Epithelial cell of prostate (primary cell): ENCODE data around the gene ZNF655.
"Not testable (repeated sequence)": the region's sequence is repeated elsewhere in the genome, so short reads cannot be mapped to it uniquely, and the experiment has no call there.

Source experiments
- DNase-seq: peaks from one replicate; pipeline ENCODE4 v3.0.0-alpha.2; 2011; ENCODE audit warnings: low read depth, low spot score
- H3K27ac ChIP-seq: fragments of 450-650 bp; 2 replicates; pipeline ENCODE4 v1.5.1; 2017; ENCODE audit warnings: mild to moderate bottlenecking

Gene ZNF655

DNA sequence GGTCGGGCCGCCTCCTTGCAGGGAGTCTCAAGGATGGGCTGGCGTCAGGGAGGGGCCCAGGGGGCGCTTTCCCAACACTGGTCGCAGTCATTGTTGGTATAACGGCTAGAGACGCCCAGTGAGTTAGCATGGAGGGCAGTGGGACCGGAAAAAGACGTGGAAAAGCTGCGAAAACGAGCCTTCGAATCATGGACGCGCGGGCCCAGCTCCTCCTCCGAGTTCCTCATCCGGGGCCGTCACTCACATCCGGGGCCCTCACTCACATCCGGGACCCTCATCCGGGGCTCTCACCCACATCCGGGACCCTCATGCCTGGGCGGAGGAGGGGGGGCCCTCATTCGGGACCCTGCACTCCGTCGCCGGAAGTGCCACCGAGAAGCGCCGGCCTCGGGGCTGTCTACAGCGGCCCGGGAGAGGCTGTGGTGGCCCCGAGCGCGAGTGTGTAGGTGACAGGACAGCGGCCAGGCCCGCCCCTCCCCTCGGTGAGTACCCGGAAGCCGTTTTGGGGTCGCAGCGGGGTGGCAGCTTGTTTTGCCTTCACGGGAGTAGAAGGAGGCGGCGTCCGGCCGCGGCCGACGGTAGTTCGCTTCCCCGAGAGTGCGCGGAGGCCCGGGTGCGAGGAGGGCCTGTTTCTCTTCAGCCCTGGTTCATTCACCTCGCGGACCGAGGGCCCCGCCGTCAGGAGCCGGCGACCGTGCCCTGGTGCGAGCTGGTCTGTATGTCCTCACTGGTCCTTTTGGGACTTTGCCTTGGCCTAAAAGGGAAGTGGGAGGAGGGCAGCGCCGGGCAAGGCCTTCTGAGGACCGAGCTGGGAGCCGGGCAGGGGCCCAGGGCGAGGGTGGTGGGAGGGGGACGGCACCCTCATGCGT is at the start of gene ZNF655:
ZNF655 (plus strand) TSS at position 337 of the 869 bp plus-strand sequence. CDS start 1,918 bp downstream, outside the sequence.
- DNase-seq = no peak
- peak within 1 kb of the TSS; percentile 94 for H3K27ac ChIP-seq

DNA sequence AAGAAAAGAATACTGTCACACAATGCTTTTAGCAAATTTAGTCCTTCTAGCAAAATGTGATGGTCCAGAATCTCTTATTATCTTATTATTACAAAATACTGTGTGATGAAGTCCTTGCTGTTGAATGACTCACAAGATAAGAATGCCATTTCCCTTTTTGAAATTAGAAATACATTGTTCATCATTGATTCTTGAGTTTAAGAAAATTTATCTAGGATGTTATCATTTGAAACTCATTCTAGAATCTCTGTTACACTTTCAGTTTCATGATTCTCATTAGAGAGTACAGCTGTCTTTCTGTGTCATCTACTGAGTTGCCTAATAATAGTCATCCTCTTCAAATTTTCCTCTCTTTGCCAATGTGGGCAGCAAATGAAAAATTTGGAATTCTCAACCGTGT is 44.4 kb upstream of the ZNF655 start:
- H3K27ac ChIP-seq = no peak overlapping the region
- no peak for DNase-seq

GRCh38 chr7:99521399-99521798 is 37.0 kb upstream of the ZNF655 start:
- DNase-seq = no peak
- no peak overlapping the region for H3K27ac ChIP-seq

DNA sequence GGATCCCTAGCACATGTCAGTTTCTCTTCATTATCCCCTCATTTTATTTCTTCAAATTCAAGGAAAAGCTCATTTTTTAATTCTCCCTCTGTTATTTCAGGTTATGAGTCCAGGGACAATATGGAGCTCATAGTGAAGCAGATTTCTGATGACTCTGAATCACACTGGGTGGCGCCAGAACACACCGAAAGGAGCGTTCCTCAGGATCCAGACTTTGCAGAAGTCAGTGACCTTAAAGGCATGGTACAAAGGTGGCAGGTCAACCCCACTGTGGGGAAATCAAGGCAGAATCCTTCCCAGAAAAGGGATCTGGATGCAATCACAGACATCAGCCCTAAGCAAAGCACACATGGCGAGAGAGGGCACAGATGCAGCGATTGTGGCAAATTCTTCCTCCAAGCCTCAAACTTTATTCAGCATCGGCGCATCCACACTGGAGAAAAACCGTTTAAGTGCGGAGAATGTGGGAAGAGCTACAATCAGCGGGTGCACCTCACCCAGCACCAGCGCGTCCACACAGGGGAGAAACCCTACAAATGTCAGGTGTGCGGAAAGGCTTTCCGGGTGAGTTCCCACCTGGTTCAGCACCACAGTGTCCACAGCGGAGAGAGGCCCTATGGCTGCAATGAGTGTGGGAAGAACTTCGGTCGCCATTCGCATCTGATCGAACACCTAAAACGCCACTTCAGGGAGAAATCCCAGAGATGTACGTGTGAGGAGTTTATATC is 32.6 kb upstream of the ZNF655 start:
- no peak overlapping the region for H3K27ac ChIP-seq
- no peak for DNase-seq

GRCh38 chr7:99531354-99531765 is 27.1 kb upstream of the ZNF655 start:
- DNase-seq = no peak
- no peak overlapping the region for H3K27ac ChIP-seq

DNA sequence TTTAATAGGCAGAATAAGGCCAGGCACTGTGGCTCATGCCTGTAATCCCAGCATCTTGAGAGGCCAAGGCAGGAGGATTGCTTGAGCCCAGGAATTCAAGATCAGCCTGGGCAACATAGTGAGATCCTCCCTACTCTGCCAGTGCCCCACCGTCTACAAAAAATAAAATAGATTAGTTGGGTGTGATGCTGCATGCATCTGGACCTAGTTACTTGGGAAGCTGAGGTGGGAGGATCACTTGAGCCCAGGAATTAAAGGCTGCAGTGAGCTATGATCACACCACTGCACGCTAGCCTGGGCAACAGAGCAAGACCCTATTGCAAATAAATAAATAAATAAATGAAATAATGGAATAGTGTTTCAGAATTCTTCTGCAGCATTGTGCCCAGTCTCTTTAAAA is 22.8 kb upstream of the ZNF655 start:
- H3K27ac ChIP-seq = no peak overlapping the region
- DNase-seq = no peak

GRCh38 chr7:99539213-99539811 is 19.1 kb upstream of the ZNF655 start:
- DNase-seq = no peak
- H3K27ac ChIP-seq = no peak overlapping the region

DNA sequence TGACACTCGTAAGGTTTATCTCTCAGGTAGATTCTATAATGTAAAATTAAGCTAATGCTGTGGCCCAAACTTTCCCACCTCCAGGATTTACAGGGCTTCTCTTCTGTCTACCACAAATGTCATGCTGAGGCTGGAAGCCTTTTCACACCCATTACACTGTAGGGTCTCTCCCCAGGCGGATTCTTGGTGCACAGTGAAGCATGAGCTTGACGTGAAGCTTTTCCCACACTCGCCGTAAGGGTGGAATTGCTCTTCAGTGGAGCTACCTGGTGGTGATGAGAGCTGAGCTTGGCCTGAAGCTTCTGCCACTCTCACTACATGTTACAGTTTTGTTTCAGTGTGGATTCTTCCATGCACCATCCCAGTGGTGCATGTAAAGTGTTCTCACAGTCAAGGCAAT is 17.9 kb upstream of the ZNF655 start:
- no peak for DNase-seq
- no peak overlapping the region for H3K27ac ChIP-seq

- H3K27ac ChIP-seq = no peak overlapping the region
- DNase-seq = no peak
These were observed 17.2 kb upstream of the ZNF655 start for GRCh38 chr7:99541212-99541611.

DNA sequence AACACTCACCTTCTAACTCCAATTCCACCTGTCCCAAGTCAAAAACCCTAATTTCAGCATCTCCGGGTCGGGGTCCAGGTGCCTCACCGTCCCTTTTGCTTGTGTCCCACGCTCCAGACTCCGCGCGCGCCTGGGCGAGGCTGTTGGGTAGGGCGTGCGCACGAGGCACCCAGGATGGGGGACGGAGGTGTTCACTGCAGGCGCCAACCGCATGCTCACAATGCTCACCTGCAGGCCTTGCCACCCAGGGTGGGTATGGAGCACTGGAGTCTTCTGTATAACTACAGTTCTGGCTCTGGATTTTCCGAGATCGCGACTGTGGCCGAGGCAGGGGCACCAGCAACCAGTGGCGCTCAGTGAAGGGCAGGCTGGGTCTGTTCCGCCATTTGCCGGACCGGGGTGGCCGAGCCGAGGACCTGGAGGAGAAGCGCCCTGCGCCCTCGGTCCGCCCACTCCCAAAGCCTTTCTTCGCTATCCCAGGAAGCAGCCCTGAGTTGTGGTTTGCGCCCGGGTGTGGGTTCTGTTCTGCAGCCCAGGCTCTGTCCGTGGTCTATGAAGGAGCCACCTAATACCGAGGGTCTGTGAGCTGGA is 15.3 kb upstream of the ZNF655 start:
- no peak overlapping the region for H3K27ac ChIP-seq
- no peak for DNase-seq

GRCh38 chr7:99543916-99544315 is 14.5 kb upstream of the ZNF655 start:
- no peak overlapping the region for H3K27ac ChIP-seq
- DNase-seq = no peak

- DNase-seq, H3K27ac ChIP-seq: not testable (repeated sequence)
These were observed 13.1 kb upstream of the ZNF655 start for GRCh38 chr7:99545308-99545707.

GRCh38 chr7:99549545-99549944 is 8.9 kb upstream of the ZNF655 start:
- DNase-seq, H3K27ac ChIP-seq: not testable (repeated sequence)

- peak overlapping the region; percentile 58 for H3K27ac ChIP-seq
- no peak for DNase-seq
These were observed 7.1 kb upstream of the ZNF655 start for GRCh38 chr7:99551334-99551733.

DNA sequence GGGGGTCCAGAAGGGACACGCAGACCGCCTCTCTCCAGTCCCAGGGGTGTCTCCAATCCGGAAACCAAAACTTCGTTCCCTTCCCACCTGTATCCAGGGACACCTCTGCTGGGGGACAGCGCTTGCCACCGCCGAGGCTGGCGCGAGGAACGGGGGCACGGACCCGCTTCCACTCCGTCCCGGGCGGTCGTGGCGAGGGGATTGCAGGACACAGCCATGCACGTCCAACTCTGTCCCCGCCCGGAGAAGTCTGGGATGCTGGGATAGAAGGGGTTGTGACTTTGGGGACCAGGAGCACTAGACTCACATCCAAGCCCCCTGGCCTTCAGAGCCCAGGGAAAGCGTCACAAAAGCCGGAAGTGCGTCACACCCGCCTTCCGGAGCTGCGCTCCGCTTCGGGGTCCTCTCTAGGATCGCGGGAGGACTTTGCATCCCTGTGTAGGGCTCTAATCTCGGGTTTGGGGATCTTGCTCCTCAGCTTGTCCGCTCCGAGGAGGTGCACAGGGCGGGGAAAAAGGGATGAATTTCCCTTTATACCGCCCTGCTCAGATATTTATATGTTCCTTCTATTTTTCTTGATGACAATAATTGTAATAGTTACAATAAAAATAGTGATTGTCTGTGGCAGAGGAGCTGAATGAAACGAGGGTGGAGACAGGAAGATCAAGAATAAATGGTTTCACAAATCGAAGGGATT is 6.5 kb upstream of the ZNF655 start, which contains the start of gene FAM200A:
FAM200A (minus strand) TSS at position 348 of the 697 bp plus-strand sequence. CDS start 3,707 bp downstream, outside the sequence.
- DNase-seq = peak; percentile 40

GRCh38 chr7:99553039-99553438 is 5.4 kb upstream of the ZNF655 start:
- no peak overlapping the region for H3K27ac ChIP-seq
- no peak for DNase-seq

More for the DNA sequence above, 6.5 kb upstream of the ZNF655 start, which contains the start of gene FAM200A:
- peak within 1 kb of the TSS; percentile 58 for H3K27ac ChIP-seq

DNA sequence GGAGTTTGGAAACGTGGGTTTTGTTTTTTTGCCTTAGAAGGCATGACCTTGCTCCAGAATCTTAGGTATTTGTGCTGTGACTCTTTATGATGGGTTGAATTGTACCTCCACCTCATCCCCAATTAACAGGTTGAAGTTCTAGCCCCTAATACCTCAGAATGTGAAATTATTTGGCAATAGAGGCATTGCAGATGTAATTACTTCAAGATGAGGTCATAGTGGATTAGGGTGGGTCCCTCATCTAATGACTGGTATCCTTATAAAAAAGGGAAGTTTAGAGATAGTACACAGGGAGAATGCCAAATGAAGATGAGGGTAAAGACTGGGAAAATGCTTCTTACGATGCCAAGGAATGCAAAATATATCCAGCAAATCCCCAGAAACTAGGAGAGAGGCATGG is 3.5 kb upstream of the ZNF655 start:
- DNase-seq = no peak
- H3K27ac ChIP-seq = no peak overlapping the region

DNA sequence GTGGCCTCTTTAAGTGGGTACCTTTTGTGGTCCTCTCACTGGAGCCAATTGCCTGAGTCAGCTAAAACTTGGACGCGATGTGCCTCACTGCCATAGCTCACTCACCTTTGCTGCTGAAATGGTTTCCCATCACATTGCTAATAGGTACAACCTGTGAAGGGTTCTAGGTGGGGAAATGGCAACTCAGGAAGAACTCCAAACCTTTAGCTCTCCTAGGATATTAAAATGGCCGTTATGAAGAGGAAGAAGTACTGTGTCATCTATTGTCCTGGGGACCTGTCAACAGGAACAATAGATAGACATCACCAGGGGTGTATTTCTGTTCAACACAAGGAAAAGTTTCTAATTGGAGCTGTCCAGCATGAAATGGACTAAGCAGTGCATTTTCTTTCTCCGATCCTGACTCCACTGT is 1.2 kb upstream of the ZNF655 start:
- peak overlapping the region; percentile 94 for H3K27ac ChIP-seq
- no peak for DNase-seq

DNA sequence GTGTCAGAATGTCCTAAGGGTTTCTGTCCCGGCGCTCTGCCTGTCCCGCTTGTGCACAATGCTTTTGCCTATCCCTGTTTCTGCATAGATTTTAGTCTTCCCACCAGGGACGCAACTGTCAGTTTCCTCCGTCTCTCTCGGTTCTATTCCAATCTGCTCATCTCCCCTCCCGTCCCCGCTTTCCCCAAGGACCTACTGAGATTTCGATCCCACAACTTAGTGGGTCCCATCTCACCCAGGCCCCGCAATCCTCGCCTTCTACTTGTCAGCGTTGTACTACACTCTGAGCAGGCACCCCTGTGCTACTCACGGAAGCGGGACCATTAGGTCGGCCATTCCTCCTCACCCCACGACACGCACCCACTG is 519 bp upstream of the ZNF655 start:
- no peak for DNase-seq

More for the DNA sequence above, 519 bp upstream of the ZNF655 start:
- H3K27ac ChIP-seq = peak overlapping the region; percentile 94
